GM21723 (cell line): ENCODE measurements around the gene ZNF598.

ENCODE experiments used
- ATAC-seq: cut with Tn5 transposase; IDR thresholded peaks from one replicate; pipeline ENCODE4 v1.9.1; 2021; ENCODE audit warnings: mild to moderate bottlenecking, moderate library complexity; ENCODE audit not compliant: unreplicated experiment

Gene ZNF598

GRCh38 chr16:1991948-1992703 is 17.5 kb downstream of the ZNF598 start:
- peak; percentile 52 for ATAC-seq

- no peak for ATAC-seq
Measured at GRCh38 chr16:1991588-1991947, 18.1 kb downstream of the ZNF598 start.

GRCh38 chr16:1991135-1991551 is 18.5 kb downstream of the ZNF598 start:
- peak; percentile 30 for ATAC-seq

GRCh38 chr16:1990351-1991134 is 19.1 kb downstream of the ZNF598 start:
- peak; percentile 6 for ATAC-seq

GRCh38 chr16:1990101-1990350 is 19.6 kb downstream of the ZNF598 start:
- no peak for ATAC-seq

GRCh38 chr16:1989209-1990100 is 20.2 kb downstream of the ZNF598 start, which contains the start of gene SYNGR3:
Gene SYNGR3, plus strand, starts transcription at chr16:1989970. Its CDS starts 133 bp downstream, at chr16:1990103.
- no peak for ATAC-seq

GRCh38 chr16:1987198-1987597 is 22.4 kb downstream of the ZNF598 start:
- no peak for ATAC-seq

GRCh38 chr16:1985466-1986150 is 24.0 kb downstream of the ZNF598 start:
- ATAC-seq = no peak

- ATAC-seq = peak; percentile 6
Measured at GRCh38 chr16:1984347-1985225, 25.0 kb downstream of the ZNF598 start.

GRCh38 chr16:1983544-1984346 is 25.9 kb downstream of the ZNF598 start, which contains the start of gene GFER:
Gene GFER, plus strand, starts transcription at chr16:1984193. Its CDS starts 26 bp downstream, at chr16:1984219.
- peak; percentile 72 for ATAC-seq

- no peak for ATAC-seq
Measured at GRCh38 chr16:1982991-1983543, 26.6 kb downstream of the ZNF598 start.

- ATAC-seq = no peak
Measured at GRCh38 chr16:1982013-1982433, 27.6 kb downstream of the ZNF598 start.

GRCh38 chr16:1981398-1981836 is 28.2 kb downstream of the ZNF598 start, which contains the start of gene NOXO1:
Gene NOXO1, minus strand, starts transcription at chr16:1981469. Its CDS starts 290 bp downstream, at chr16:1981179.
- no peak for ATAC-seq

- no peak for ATAC-seq
Measured at GRCh38 chr16:1980770-1981087, 28.9 kb downstream of the ZNF598 start.

- no peak for ATAC-seq
Measured at GRCh38 chr16:1980030-1980769, 29.4 kb downstream of the ZNF598 start.

- ATAC-seq = no peak
Measured at GRCh38 chr16:1979271-1980029, 30.2 kb downstream of the ZNF598 start.

GRCh38 chr16:1978476-1979120 is 31.0 kb downstream of the ZNF598 start:
- ATAC-seq = no peak
